ENCODE measurements around the gene JPH4. TPM values are rescaled to one million over a fixed set of nuclear protein-coding genes. Genes with fewer than 3 reads are reported as not detected.

The JPH4 gene
- total RNA-seq: 0.10 TPM

GRCh38 chr14:23578560-23579310 lies at the start of gene JPH4:
JPH4 (minus strand) TSS chr14:23578790; CDS start chr14:23577453, 1,337 bp downstream.
- DNase-seq (ENCODE audit: low spot score) (peak; percentile 28), ATAC-seq (no peak)

- ATAC-seq: no peak
Observed at GRCh38 chr14:23627961-23628360, 49.4 kb upstream of the JPH4 start.

GRCh38 chr14:23626946-23627345 lies 48.4 kb upstream of the JPH4 start:
- ATAC-seq (no peak), DNase-seq (ENCODE audit: low spot score) (no peak)

More at GRCh38 chr14:23627961-23628360, 49.4 kb upstream of the JPH4 start:
- DNase-seq (ENCODE audit: low spot score): no peak

- no peak for ATAC-seq
- no peak for DNase-seq (ENCODE audit: low spot score)
Observed at GRCh38 chr14:23624830-23625404, 46.3 kb upstream of the JPH4 start.

GRCh38 chr14:23623962-23624361 lies 45.4 kb upstream of the JPH4 start:
- no peak for ATAC-seq
- no peak for DNase-seq (ENCODE audit: low spot score)

GRCh38 chr14:23622990-23623389 lies 44.4 kb upstream of the JPH4 start:
- ATAC-seq: no peak
- no peak for DNase-seq (ENCODE audit: low spot score)

GRCh38 chr14:23621932-23622730 lies 43.5 kb upstream of the JPH4 start:
- DNase-seq (ENCODE audit: low spot score) (no peak), ATAC-seq (peak; percentile 30)

GRCh38 chr14:23621204-23621931 lies 42.8 kb upstream of the JPH4 start:
- DNase-seq (ENCODE audit: low spot score) (peak; percentile 60), ATAC-seq (peak; percentile 83)

GRCh38 chr14:23620177-23620702 lies 41.6 kb upstream of the JPH4 start:
- DNase-seq (ENCODE audit: low spot score) (no peak), ATAC-seq (no peak)

- DNase-seq (ENCODE audit: low spot score) (no peak), ATAC-seq (peak; percentile 65)
Observed at GRCh38 chr14:23618415-23618988, 39.9 kb upstream of the JPH4 start.

- DNase-seq (ENCODE audit: low spot score): no peak
- no peak for ATAC-seq
Observed at GRCh38 chr14:23617539-23617938, 38.9 kb upstream of the JPH4 start.

- DNase-seq (ENCODE audit: low spot score) (no peak), ATAC-seq (no peak)
Observed at GRCh38 chr14:23615856-23616255, 37.3 kb upstream of the JPH4 start.

- DNase-seq (ENCODE audit: low spot score): no peak
- no peak for ATAC-seq
Observed at GRCh38 chr14:23614395-23614828, 35.8 kb upstream of the JPH4 start.

- DNase-seq (ENCODE audit: low spot score): peak; percentile 68
- peak; percentile 55 for ATAC-seq
Observed at GRCh38 chr14:23613242-23614070, 34.9 kb upstream of the JPH4 start.

GRCh38 chr14:23612802-23613201 lies 34.2 kb upstream of the JPH4 start:
- ATAC-seq: no peak

GRCh38 chr14:23612354-23612732 lies 33.8 kb upstream of the JPH4 start:
- ATAC-seq (peak; percentile 1), DNase-seq (ENCODE audit: low spot score) (no peak)

More at GRCh38 chr14:23612802-23613201, 34.2 kb upstream of the JPH4 start:
- DNase-seq (ENCODE audit: low spot score): no peak

GRCh38 chr14:23610815-23611289 lies 32.3 kb upstream of the JPH4 start:
- ATAC-seq: no peak
- DNase-seq (ENCODE audit: low spot score): no peak

- peak; percentile 69 for DNase-seq (ENCODE audit: low spot score)
- ATAC-seq: peak; percentile 66
Observed at GRCh38 chr14:23610090-23610814, 31.7 kb upstream of the JPH4 start.

Measured in left lobe of liver (tissue), 2 donors.